HG02623 (cell line): ENCODE data around the gene SLC23A2.
A peak's percentile ranks its signal among the peaks of the same experiment; 100 is the strongest.
"Not testable (repeated sequence)": the region's sequence is repeated elsewhere in the genome, so short reads cannot be mapped to it uniquely, and the experiment has no call there.

Experiments
- ATAC-seq: cut with Tn5 transposase; IDR thresholded peaks from one replicate; pipeline ENCODE4 v1.9.1; 2021; ENCODE audit warnings: moderate library complexity; ENCODE audit not compliant: unreplicated experiment

SLC23A2 gene

GRCh38 chr20:5001174-5002076 lies at the start of gene SLC23A2:
TSS of gene SLC23A2 (minus strand) at chr20:5001510. CDS start at chr20:4932562, 68,948 bp downstream.
- ATAC-seq = peak; percentile 50

GRCh38 chr20:5046656-5047339 lies 45.5 kb upstream of the SLC23A2 start:
- ATAC-seq = no peak

GRCh38 chr20:5045906-5046305 lies 44.6 kb upstream of the SLC23A2 start:
- ATAC-seq = no peak

- no peak for ATAC-seq
Measured at GRCh38 chr20:5044075-5044620, 42.8 kb upstream of the SLC23A2 start.

- ATAC-seq = no peak
Measured at GRCh38 chr20:5041433-5041832, 40.1 kb upstream of the SLC23A2 start.

- no peak for ATAC-seq
Measured at GRCh38 chr20:5040345-5040744, 39.0 kb upstream of the SLC23A2 start.

GRCh38 chr20:5039889-5040288 lies 38.6 kb upstream of the SLC23A2 start:
- no peak for ATAC-seq

GRCh38 chr20:5039255-5039657 lies 37.9 kb upstream of the SLC23A2 start:
- ATAC-seq = no peak

GRCh38 chr20:5036828-5037227 lies 35.5 kb upstream of the SLC23A2 start:
- ATAC-seq = no peak

- not testable (repeated sequence) for ATAC-seq
Measured at GRCh38 chr20:5035518-5035917, 34.2 kb upstream of the SLC23A2 start.

- no peak for ATAC-seq
Measured at GRCh38 chr20:5033566-5033965, 32.3 kb upstream of the SLC23A2 start.

- ATAC-seq = not testable (repeated sequence)
Measured at GRCh38 chr20:5031701-5032100, 30.4 kb upstream of the SLC23A2 start.

GRCh38 chr20:5031206-5031557 lies 29.9 kb upstream of the SLC23A2 start:
- no peak for ATAC-seq

GRCh38 chr20:5030348-5031205 lies 29.3 kb upstream of the SLC23A2 start:
- no peak for ATAC-seq

- ATAC-seq = not testable (repeated sequence)
Measured at GRCh38 chr20:5028258-5029059, 27.1 kb upstream of the SLC23A2 start.

- no peak for ATAC-seq
Measured at GRCh38 chr20:5024982-5025381, 23.7 kb upstream of the SLC23A2 start.

- no peak for ATAC-seq
Measured at GRCh38 chr20:5024103-5024502, 22.8 kb upstream of the SLC23A2 start.

GRCh38 chr20:5023171-5023570 lies 21.9 kb upstream of the SLC23A2 start:
- ATAC-seq = not testable (repeated sequence)

- ATAC-seq = no peak
Measured at GRCh38 chr20:5020760-5021159, 19.4 kb upstream of the SLC23A2 start.
